Lung (tissue), 16 donors: ENCODE measurements around the gene SLC46A3. TPM values are rescaled to one million over a fixed set of nuclear protein-coding genes. Genes with fewer than 3 reads are reported as not detected.

Experiments used
- ATAC-seq: fragments of 200-7000 bp; cut with Tn5 transposase; one replicate; pipeline ENCODE4 v1.9.1; 2020; ENCODE audit warnings: moderate number of reproducible peaks; ENCODE audit not compliant: insufficient read depth, low FRiP score
- DNase-seq, 3 donors: peaks; one replicate each; pipeline ENCODE4 v3.0.0-alpha.2; 2013 to 2017
- H3K27ac ChIP-seq, 2 donors: one replicate each; pipeline ENCODE4 v1.5.1; 2013; ENCODE audit warnings: mild to moderate bottlenecking in 2 of 2, moderate library complexity in 2 of 2, control low read depth in 1 of 2, inconsistent platforms in 1 of 2, low read depth in 1 of 2, low read length in 1 of 2
- H3K27me3 ChIP-seq, 3 donors: one replicate each; pipeline ENCODE4 v1.5.1; 2013; ENCODE audit warnings: low read length in 2 of 3; ENCODE audit not compliant: control insufficient read depth in 3 of 3, insufficient read depth in 3 of 3
- H3K36me3 ChIP-seq, 4 donors: one replicate each; pipeline ENCODE4 v1.5.1; 2013; ENCODE audit warnings: low read length in 4 of 4, mild to moderate bottlenecking in 1 of 4, moderate library complexity in 1 of 4; ENCODE audit not compliant: control insufficient read depth in 4 of 4, insufficient read depth in 4 of 4
- H3K4me1 ChIP-seq, 5 donors: one replicate each; pipeline ENCODE4 v1.5.1; 2013; ENCODE audit warnings: low read length in 5 of 5, mild to moderate bottlenecking in 2 of 5, moderate library complexity in 1 of 5; ENCODE audit not compliant: control insufficient read depth in 5 of 5, insufficient read depth in 5 of 5
- H3K4me3 ChIP-seq: one replicate; pipeline ENCODE4 v1.5.1; 2013; ENCODE audit warnings: mild to moderate bottlenecking, control low read depth, moderate library complexity
- H3K9ac ChIP-seq, 2 donors: one replicate each; pipeline ENCODE4 v1.5.1; 2013; ENCODE audit warnings: low read length in 2 of 2, control low read depth in 1 of 2; ENCODE audit not compliant: insufficient read depth in 1 of 2
- H3K9me3 ChIP-seq, 4 donors: one replicate each; pipeline ENCODE4 v1.5.1; 2013; ENCODE audit warnings: low read length in 3 of 4, mild to moderate bottlenecking in 1 of 4, moderate library complexity in 1 of 4; ENCODE audit not compliant: control insufficient read depth in 4 of 4, insufficient read depth in 3 of 4
- WGBS, 2 donors: extraction: QIAGEN DNeasy Blood & Tissue Kit; methylation state at CpG; one replicate each; pipeline ENCODE4 v1.1.7; 2013; 5-methylcytosine and 5-hydroxymethylcytosine counted together
- long read RNA-seq, 5 donors: transcript quantifications; one replicate each; lab custom pipeline, GENCODE V29; 2026
- polyA plus RNA-seq, 2 donors: library from polyadenylated mRNA; stranded (reverse); fragments of 200-250 nt; gene quantifications; one replicate each; pipeline ENCODE4 v1.2.1, GENCODE V29; 2013
- total RNA-seq, 2 donors: library from RNA; depleted of rRNA in 1 of 2; stranded (reverse); fragments of >200 nt in 1 of 2; gene quantifications; one replicate each; pipeline ENCODE4 v1.2.1, GENCODE V29; 2014 to 2021
- TF ChIP-seq, protein P1 (sequence below): IDR thresholded peaks from 2 replicates; pipeline ENCODE4 v1.5.1; 2012; ENCODE audit warnings: mild to moderate bottlenecking; ENCODE audit errors: control extremely low read depth, extremely low read depth
- donor health status: control.
- donor health status: control.
- donor health status: Bipolar disorder and iron deficiency.
- donor health status: healthy.
- donor health status: DM: yes; HTN: yes; CAD: no.

Gene SLC46A3
- total RNA-seq (10 to 100 TPM in 1 of 2 donors, 1 to 10 TPM in 1; 7.5 to 10.9 TPM), polyA plus RNA-seq (10 to 100 TPM in 1 of 2 donors, 1 to 10 TPM in 1; 6.9 to 10.3 TPM)
- long read RNA-seq, donor 1 = 0 reads
- long read RNA-seq, donor 2 = 0 reads
- long read RNA-seq, donor 3 = 0 reads
- long read RNA-seq, donor 4 = 0 reads
- long read RNA-seq, donor 5 = 0 reads

DNA sequence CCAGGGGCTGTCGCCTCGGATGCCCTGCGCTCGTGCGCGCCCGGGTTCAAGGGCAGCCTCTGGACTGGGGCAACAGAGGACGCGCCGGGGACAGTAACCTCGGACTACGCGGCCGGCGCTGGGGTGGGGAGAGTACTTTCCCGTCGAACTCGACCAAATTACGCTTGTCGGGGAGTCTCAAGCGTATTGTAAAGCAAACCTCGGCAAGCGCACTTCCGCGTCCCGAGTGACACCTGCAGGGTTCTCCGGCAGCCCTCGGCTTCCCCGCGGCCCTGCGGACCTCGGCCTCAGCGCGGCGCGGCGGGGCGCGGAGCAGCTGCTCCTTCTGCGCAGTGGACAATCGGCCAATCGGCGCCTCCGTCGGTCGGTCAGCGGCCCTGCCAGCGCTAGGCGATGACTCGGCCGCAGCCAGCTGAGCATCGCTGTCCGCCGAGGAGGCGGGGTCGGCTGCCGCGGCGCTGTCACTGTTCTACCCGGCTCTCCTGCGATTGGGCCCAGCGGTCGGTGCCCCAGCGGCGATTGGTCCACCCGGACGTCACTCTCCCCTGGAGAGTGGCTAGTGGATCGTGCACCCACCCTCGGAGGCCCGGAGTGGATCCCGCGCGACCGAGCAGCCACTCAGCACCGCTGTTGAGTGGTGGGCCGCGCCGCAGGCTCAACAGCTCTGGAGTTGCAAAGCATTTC, at the start of gene SLC46A3:
Gene SLC46A3 (minus strand): TSS at position 428 of the 684 bp plus-strand sequence. CDS start 972 bp downstream, outside the sequence.
- Histone ChIP-seq H3K4me3 (peak within 1 kb of the TSS; percentile 70), H3K9me3 (no peaks in the 10 kb centered on the region), H3K4me1 (peaks cover 0 to 22% (median 7%) of the 10 kb centered on the region in 5 donors), H3K9ac (peak within 1 kb of the TSS; percentile 17 to 25), H3K27ac (peak within 1 kb of the TSS; percentile 98 to 99), H3K27me3 (peaks cover 0 to 25% (median 23%) of the 10 kb centered on the region in 3 donors), H3K36me3 (no peaks in the 10 kb centered on the region)
- 1% methylated on average over 78 of the region's 78 CpGs for WGBS, 2 donors
- ATAC-seq (peak; percentile 99), DNase-seq (peak; percentile 92 to 96 (median 95))
- TF ChIP-seq, protein P1, sequence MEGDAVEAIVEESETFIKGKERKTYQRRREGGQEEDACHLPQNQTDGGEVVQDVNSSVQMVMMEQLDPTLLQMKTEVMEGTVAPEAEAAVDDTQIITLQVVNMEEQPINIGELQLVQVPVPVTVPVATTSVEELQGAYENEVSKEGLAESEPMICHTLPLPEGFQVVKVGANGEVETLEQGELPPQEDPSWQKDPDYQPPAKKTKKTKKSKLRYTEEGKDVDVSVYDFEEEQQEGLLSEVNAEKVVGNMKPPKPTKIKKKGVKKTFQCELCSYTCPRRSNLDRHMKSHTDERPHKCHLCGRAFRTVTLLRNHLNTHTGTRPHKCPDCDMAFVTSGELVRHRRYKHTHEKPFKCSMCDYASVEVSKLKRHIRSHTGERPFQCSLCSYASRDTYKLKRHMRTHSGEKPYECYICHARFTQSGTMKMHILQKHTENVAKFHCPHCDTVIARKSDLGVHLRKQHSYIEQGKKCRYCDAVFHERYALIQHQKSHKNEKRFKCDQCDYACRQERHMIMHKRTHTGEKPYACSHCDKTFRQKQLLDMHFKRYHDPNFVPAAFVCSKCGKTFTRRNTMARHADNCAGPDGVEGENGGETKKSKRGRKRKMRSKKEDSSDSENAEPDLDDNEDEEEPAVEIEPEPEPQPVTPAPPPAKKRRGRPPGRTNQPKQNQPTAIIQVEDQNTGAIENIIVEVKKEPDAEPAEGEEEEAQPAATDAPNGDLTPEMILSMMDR = no peak

- no peak for ATAC-seq
- WGBS, 2 donors = 90% methylated on average over 4 of the region's 4 CpGs
- TF ChIP-seq, protein P1 = no peak
- H3K4me3 ChIP-seq = no peak overlapping the region
- no peak overlapping the region for H3K9ac ChIP-seq
- DNase-seq = no peak
- no peaks in the 10 kb centered on the region for H3K36me3 ChIP-seq
- H3K27me3 ChIP-seq = no peaks in the 10 kb centered on the region
- no peak overlapping the region for H3K27ac ChIP-seq
- peaks cover 0 to 3% (median under 1%) of the 10 kb centered on the region in 4 donors for H3K9me3 ChIP-seq
- H3K4me1 ChIP-seq = no peaks in the 10 kb centered on the region
Observed at GRCh38 chr13:28763887-28764286, 45.1 kb upstream of the SLC46A3 start.

- Histone ChIP-seq H3K27me3 (no peaks in the 10 kb centered on the region), H3K4me1 (no peaks in the 10 kb centered on the region), H3K9ac (no peak overlapping the region), H3K36me3 (no peaks in the 10 kb centered on the region), H3K27ac (no peak overlapping the region), H3K4me3 (no peak overlapping the region), H3K9me3 (peaks cover 0 to 5% (median 3%) of the 10 kb centered on the region in 4 donors)
- TF ChIP-seq, protein P1 = no peak
- no peak for ATAC-seq
- WGBS, 2 donors = 77 to 87% methylated on average over 4 of the region's 4 CpGs
- no peak for DNase-seq
Observed at GRCh38 chr13:28761586-28761985, 42.8 kb upstream of the SLC46A3 start.
